Endothelial cell of umbilical vein (primary cell): ENCODE data around the gene ARSD. TPM values are rescaled to one million over a fixed set of nuclear protein-coding genes. Genes with fewer than 3 reads are reported as not detected.

Source experiments
- BruUV-seq: library from RNA; stranded (reverse); fragments of 400-500 nt; replicated peaks from 2 replicates; lab custom pipeline; 2021; lab: Mats Ljungman, UMichigan
- CTCF ChIA-PET: fragments of 300-600, 350-600 bp; sonication (Branson Sonifier 250); formaldehyde crosslinking; loops from one replicate; lab custom pipeline; 2021; ENCODE audit warnings: antibody characterized with exemption, inconsistent platforms; lab: Charles Lee
- POLR2A ChIA-PET: fragments of 300-600, 350-600 bp; sonication (Branson Sonifier 250); formaldehyde crosslinking; loops from one replicate; lab custom pipeline; 2021; ENCODE audit warnings: antibody characterized with exemption, inconsistent platforms; lab: Charles Lee
- DNase-seq: peaks from one replicate; pipeline ENCODE4 v3.0.0-alpha.2; 2011; ENCODE audit warnings: low read depth, low spot score
- FAIRE-seq: peaks from 2 replicates; lab custom pipeline; 2011; peaks lifted over from hg19 to GRCh38; lab: Jason Lieb, UNC
- H2AFZ ChIP-seq: 2 replicates; pipeline ENCODE4 v1.6.0; 2012; ENCODE audit warnings: low read depth, low read length, control low read depth, inconsistent platforms
- H3K27ac ChIP-seq: 2 replicates; pipeline ENCODE4 v1.5.1; 2011; ENCODE audit warnings: low read depth, mild to moderate bottlenecking, control low read depth, low read length, moderate library complexity; ENCODE audit not compliant: insufficient read depth
- H3K27me3 ChIP-seq, 2 experiments: 2 replicates each; pipeline versions ENCODE4 v1.6.0 to v1.6.1; 2011; ENCODE audit warnings: low read length in 2 of 2, mixed read lengths in 1 of 2; ENCODE audit not compliant: control insufficient read depth in 2 of 2, insufficient read depth in 2 of 2
- H3K36me3 ChIP-seq, 2 experiments: 2 replicates in 1 of 2; 3 replicates in 1 of 2; pipeline ENCODE4 v1.5.1; 2011; ENCODE audit warnings: low read length in 2 of 2, mild to moderate bottlenecking in 1 of 2, moderate library complexity in 1 of 2; ENCODE audit not compliant: control insufficient read depth in 2 of 2, insufficient read depth in 2 of 2; ENCODE audit errors: extremely low read depth in 1 of 2
- H3K4me1 ChIP-seq: 3 replicates; pipeline ENCODE4 v1.5.1; 2011; ENCODE audit warnings: mild to moderate bottlenecking, low read length; ENCODE audit not compliant: control insufficient read depth, insufficient read depth; ENCODE audit errors: extremely low read depth
- H3K4me2 ChIP-seq: 2 replicates; pipeline ENCODE4 v1.6.1; 2011; ENCODE audit warnings: low read length, control low read depth, mixed read lengths; ENCODE audit not compliant: insufficient read depth
- H3K4me3 ChIP-seq, 3 experiments: fragments of 200-600 bp in 1 of 3; sonication (generic), shearing (Covaris generic) in 1 of 3; replicated peaks in 1 of 3; 2 replicates each; pipeline ENCODE4 v1.5.1; 2011 to 2016; ENCODE audit warnings: control low read depth in 3 of 3, low read length in 3 of 3, mild to moderate bottlenecking in 2 of 3, inconsistent platforms in 1 of 3, low read depth in 1 of 3, moderate library complexity in 1 of 3; ENCODE audit not compliant: insufficient read depth in 1 of 3
- H3K79me2 ChIP-seq: 2 replicates; pipeline ENCODE4 v1.6.0; 2012; ENCODE audit warnings: low read length, inconsistent platforms; ENCODE audit not compliant: control insufficient read depth, insufficient read depth
- H3K9ac ChIP-seq: replicated peaks from 2 replicates; pipeline ENCODE3; 2011; ENCODE audit warnings: low read length, control low read depth; ENCODE audit not compliant: insufficient read depth; ENCODE audit errors: extremely low read depth
- H3K9me1 ChIP-seq: replicated peaks from 3 replicates; pipeline ENCODE4 v1.6.0; 2011; ENCODE audit warnings: mild to moderate bottlenecking, low read length; ENCODE audit not compliant: control insufficient read depth, insufficient read depth; ENCODE audit errors: extremely low read depth
- H3K9me3 ChIP-seq: replicated peaks from 2 replicates; pipeline ENCODE4 v1.5.1; 2012; ENCODE audit warnings: low read length, inconsistent platforms; ENCODE audit not compliant: control insufficient read depth, insufficient read depth
- H4K20me1 ChIP-seq: replicated peaks from 2 replicates; pipeline ENCODE3; 2011; ENCODE audit warnings: mild to moderate bottlenecking, low read length; ENCODE audit not compliant: control insufficient read depth, insufficient read depth; ENCODE audit errors: extremely low read depth
- CTCF ChIP-seq, 2 donors: IDR thresholded peaks; 1 replicate in 1 of 2; 2 replicates in 1 of 2; pipeline ENCODE4 v1.5.1; 2011; ENCODE audit warnings: low read length in 2 of 2, mild to moderate bottlenecking in 2 of 2, moderate library complexity in 2 of 2, control low read depth in 1 of 2, inconsistent platforms in 1 of 2, low read depth in 1 of 2; ENCODE audit not compliant: insufficient read depth in 1 of 2; ENCODE audit errors: extremely low read depth in 1 of 2
- EZH2 ChIP-seq: IDR thresholded peaks from 2 replicates; pipeline ENCODE4 v1.6.1; 2012; ENCODE audit warnings: borderline replicate concordance, low read depth, mild to moderate bottlenecking, moderate library complexity, low read length, inconsistent platforms; ENCODE audit not compliant: severe bottlenecking
- FOS ChIP-seq: IDR thresholded peaks from 2 replicates; pipeline ENCODE4 v1.6.1; 2011; ENCODE audit warnings: mild to moderate bottlenecking, low read length, moderate library complexity, borderline replicate concordance; ENCODE audit not compliant: insufficient read depth
- GATA2 ChIP-seq: IDR thresholded peaks from 2 replicates; pipeline ENCODE4 v1.7.0; 2011; ENCODE audit warnings: low read depth, mild to moderate bottlenecking, moderate library complexity, mixed read lengths, low read length; ENCODE audit not compliant: insufficient read length, insufficient read depth
- JUN ChIP-seq: IDR thresholded peaks from 2 replicates; pipeline ENCODE4 v1.6.1; 2011; ENCODE audit warnings: borderline replicate concordance, low read depth; ENCODE audit not compliant: insufficient read length, insufficient read depth
- MAX ChIP-seq: IDR thresholded peaks from 2 replicates; pipeline ENCODE4 v1.6.1; 2011; ENCODE audit not compliant: insufficient read depth, insufficient read length
- MYC ChIP-seq: IDR thresholded peaks from one replicate; pipeline ENCODE4 v1.6.1; 2011; ENCODE audit warnings: mild to moderate bottlenecking, low read depth, low read length
- POLR2A ChIP-seq: IDR thresholded peaks from 2 replicates; pipeline ENCODE4 v1.6.1; 2012; ENCODE audit warnings: low read depth, mild to moderate bottlenecking, control low read depth, low read length
- POLR2AphosphoS5 ChIP-seq: IDR thresholded peaks from 2 replicates; pipeline ENCODE4 v1.6.1; 2012; ENCODE audit warnings: low read depth, mild to moderate bottlenecking, control low read depth, low read length, moderate library complexity; ENCODE audit not compliant: insufficient read depth
- dilution Hi-C: fragments of 300-500 bp; cut with MboI; formaldehyde crosslinking; loops from one replicate; pipeline ENCODE4 v1.15.0; 2019; ENCODE audit warnings: low sequenced_read_pairs; ENCODE audit not compliant: extremely low pct_ligation_motif_present
- intact Hi-C: fragments of 100-400 bp; cut with micrococcal nuclease; formaldehyde crosslinking; loops from one replicate; pipeline ENCODE4 v1.10.0; 2022
- polyA plus RNA-seq, 4 experiments: library from polyadenylated mRNA; depleted of rRNA in 3 of 4; stranded (reverse) in 3 of 4; unstranded in 1 of 4; fragments of >200 nt; gene quantifications; 2 replicates each; pipeline versions ENCODE4 v1.2.1 to v1.2.3, GENCODE V29; 2011 to 2012; ENCODE audit warnings: missing spikeins in 1 of 4
- total RNA-seq: library from RNA; stranded (reverse); gene quantifications from 2 replicates; pipeline ENCODE4 v1.2.3, GENCODE V29; 2021

Gene ARSD
- total and polyA plus RNA-seq, 2 donors (not counting 3 experiments of a cell fraction or from before 2014, with no cell fraction given): 15.5 to 18.6 TPM

GRCh38 chrX:2854918-2855317, 74.2 kb downstream of the ARSD start:
- Histone ChIP-seq H3K4me1 (no peaks in the 10 kb centered on the region), H4K20me1 (no peaks in the 10 kb centered on the region), H3K27ac (no peak overlapping the region), H3K9ac (no peak overlapping the region), H2AFZ (no peak overlapping the region), H3K9me1 (no peaks in the 10 kb centered on the region), H3K4me2 (no peak overlapping the region), H3K27me3 (no peaks in the 10 kb centered on the region), H3K4me3 (no peak overlapping the region), H3K36me3 (no peaks in the 10 kb centered on the region), H3K79me2 (no peaks in the 10 kb centered on the region), H3K9me3 (no peaks in the 10 kb centered on the region)
- DNase-seq (no peak), FAIRE-seq (no peak)
- ChIA-PET POLR2A (no interaction called here), CTCF (no interaction called here)
- dilution Hi-C loops (no loop called here), intact Hi-C loops (no loop called here)
- BruUV-seq: no TSS peak
- TF ChIP-seq CTCF (IDR thresholded peaks at IDR 0.05; ENCODE audit: extremely low read depth in 1 of 2, insufficient read depth in 1 of 2, low read depth in 1 of 2, low read length in 2 of 2) (no peak), MAX (no peak), POLR2AphosphoS5 (no peak), JUN (no peak), MYC (no peak), FOS (no peak), EZH2 (no peak), GATA2 (no peak), POLR2A (no peak)

Other genes with a start within 250 kb of the ARSD start
- 641 and 654 TPM in 2 replicates for gene CD99, start 238.0 kb downstream of the ARSD start, total RNA-seq
- 364 and 474 TPM in 2 replicates for gene CD99, start 238.0 kb downstream of the ARSD start, polyA plus RNA-seq
- 0.44 TPM in 1 of 2 replicates, not detected in the other for gene XG, start 177.3 kb downstream of the ARSD start, total RNA-seq
- gene XG, start 177.3 kb downstream of the ARSD start, polyA plus RNA-seq: 0.10 TPM in 1 of 2 replicates, not detected in the other
- 0.22 TPM in 1 of 2 replicates, not detected in the other for gene GYG2, start 100.4 kb downstream of the ARSD start, total RNA-seq
- gene GYG2, start 100.4 kb downstream of the ARSD start, polyA plus RNA-seq: 0.05 and 0.12 TPM in 2 replicates
- not detected in 2 replicates for gene ARSH, start 77.2 kb upstream of the ARSD start, total RNA-seq
- gene ARSH, start 77.2 kb upstream of the ARSD start, polyA plus RNA-seq: not detected in 2 replicates
- not detected in 2 replicates for gene ARSF, start 112.1 kb upstream of the ARSD start, total RNA-seq
- gene ARSF, start 112.1 kb upstream of the ARSD start, polyA plus RNA-seq: not detected in 2 replicates